Caco-2 (cell line): ENCODE results near the gene STAT4. TPM values are rescaled to one million over a fixed set of nuclear protein-coding genes. Genes with fewer than 3 reads are reported as not detected.

Experiments used
- BruUV-seq: library from RNA; stranded (reverse); fragments of 400-500 nt; replicated peaks from 2 replicates; lab custom pipeline; 2021; lab: Mats Ljungman, UMichigan
- CTCF ChIA-PET: fragments of 300-600 bp; sonication (Branson Sonifier 250); formaldehyde crosslinking; loops from one replicate; lab custom pipeline; 2022; ENCODE audit warnings: antibody characterized with exemption; lab: Charles Lee
- POLR2A ChIA-PET: fragments of 300-600 bp; sonication (Branson Sonifier 250); formaldehyde crosslinking; loops from one replicate; lab custom pipeline; 2022; ENCODE audit warnings: antibody characterized with exemption; lab: Charles Lee
- DNase-seq, 2 experiments: peaks; one replicate each; pipeline versions ENCODE4 v3.0.0 to v3.0.0-alpha.2; 2020 to 2022
- H3K27me3 ChIP-seq: replicated peaks from 2 replicates; pipeline ENCODE4 v1.6.0; 2011; ENCODE audit warnings: low read length; ENCODE audit not compliant: control insufficient read depth, insufficient read depth
- H3K36me3 ChIP-seq: 2 replicates; pipeline ENCODE4 v1.5.1; 2011; ENCODE audit warnings: low read length; ENCODE audit not compliant: control insufficient read depth, insufficient read depth
- H3K4me1 ChIP-seq: fragments of 250-450 bp; sonication (Bioruptor Pico); 2 replicates; pipeline ENCODE4 v1.5.1; 2020; ENCODE audit warnings: mild to moderate bottlenecking
- H3K4me3 ChIP-seq: 2 replicates; pipeline ENCODE4 v1.5.1; 2011; ENCODE audit warnings: low read depth, mild to moderate bottlenecking, control low read depth, low read length
- H3K9me3 ChIP-seq: fragments of 250-450 bp; sonication (Bioruptor Pico); 2 replicates; pipeline ENCODE4 v1.5.1; 2020; ENCODE audit warnings: mild to moderate bottlenecking, moderate library complexity
- H3K27ac Mint-ChIP-seq: one replicate; pipeline ENCODE4 v1.8.0; 2022; ENCODE audit warnings: mixed read lengths; ENCODE audit not compliant: unreplicated experiment
- H3K27me3 Mint-ChIP-seq: one replicate; pipeline ENCODE4 v1.8.0; 2022; ENCODE audit warnings: mixed read lengths; ENCODE audit not compliant: insufficient read depth, unreplicated experiment
- H3K36me3 Mint-ChIP-seq: one replicate; pipeline ENCODE4 v1.8.0; 2022; ENCODE audit warnings: mild to moderate bottlenecking, mixed read lengths; ENCODE audit not compliant: insufficient read depth, unreplicated experiment
- H3K4me1 Mint-ChIP-seq: one replicate; pipeline ENCODE4 v1.8.0; 2022; ENCODE audit warnings: low read depth, mixed read lengths; ENCODE audit not compliant: unreplicated experiment
- H3K4me3 Mint-ChIP-seq: one replicate; pipeline ENCODE4 v1.8.0; 2022; ENCODE audit warnings: mild to moderate bottlenecking, moderate library complexity, mixed read lengths; ENCODE audit not compliant: unreplicated experiment
- H3K9me3 Mint-ChIP-seq: one replicate; pipeline ENCODE4 v1.8.0; 2022; ENCODE audit warnings: mixed read lengths; ENCODE audit not compliant: unreplicated experiment
- CTCF ChIP-seq, 2 experiments: fragments of 200-600 bp in 1 of 2; IDR thresholded peaks; 1 replicate in 1 of 2; 2 replicates in 1 of 2; pipeline versions ENCODE4 v1.5.1 to v1.8.0; 2011 to 2022; ENCODE audit warnings: antibody characterized with exemption in 1 of 2, control low read depth in 1 of 2, inconsistent platforms in 1 of 2, low read depth in 1 of 2, low read length in 1 of 2, mild to moderate bottlenecking in 1 of 2, moderate library complexity in 1 of 2; ENCODE audit not compliant: insufficient read depth in 1 of 2, severe bottlenecking in 1 of 2, unreplicated experiment in 1 of 2
- intact Hi-C: fragments of 100-400 bp; cut with micrococcal nuclease; formaldehyde crosslinking; loops from one replicate; pipeline ENCODE4 v1.10.0; 2022; ENCODE audit not compliant: unreplicated experiment
- total RNA-seq: library from RNA; stranded (reverse); gene quantifications from 2 replicates; pipeline ENCODE4 v1.2.3, GENCODE V29; 2022

STAT4 gene
- total RNA-seq, 1 experiment from 2014 or later: 0.48 TPM

- intact Hi-C loops: no loop called here
- H3K36me3 Mint-ChIP-seq: no peaks in the 10 kb centered on the region
- H3K4me1 Mint-ChIP-seq: no peaks in the 10 kb centered on the region
- Histone ChIP-seq H3K36me3 (no peaks in the 10 kb centered on the region), H3K4me1 (no peaks in the 10 kb centered on the region), H3K4me3 (no peak overlapping the region), H3K27me3 (no peaks in the 10 kb centered on the region), H3K9me3 (no peaks in the 10 kb centered on the region; the same call in 1 of the 2 replicates)
- TF ChIP-seq CTCF (IDR thresholded peaks at IDR 0.05; ENCODE audit: insufficient read depth in 1 of 2, low read depth in 1 of 2, low read length in 1 of 2, severe bottlenecking in 1 of 2, unreplicated experiment in 1 of 2): no peak
- H3K9me3 Mint-ChIP-seq: no peaks in the 10 kb centered on the region
- no peak overlapping the region for H3K4me3 Mint-ChIP-seq
- H3K27me3 Mint-ChIP-seq: peaks cover 12% of the 10 kb centered on the region
- BruUV-seq: no TSS peak
- POLR2A ChIA-PET: interaction anchor here (0.6 kb wide), 1 partner anchor 25 kb away, joined by 3 read pairs; no protein-coding TSS in a partner anchor
- no peak for DNase-seq
- H3K27ac Mint-ChIP-seq: no peak overlapping the region
- CTCF ChIA-PET: interaction anchor here (1.9 kb wide), 1 partner anchor 9 kb away, joined by 8 read pairs; no protein-coding TSS in a partner anchor
Observed at GRCh38 chr2:191061381-191061980, 89.3 kb downstream of the STAT4 start.

GRCh38 chr2:191059308-191059707 lies 91.5 kb downstream of the STAT4 start:
- H3K27ac Mint-ChIP-seq: no peak overlapping the region
- no peaks in the 10 kb centered on the region for H3K9me3 Mint-ChIP-seq
- no peaks in the 10 kb centered on the region for H3K36me3 Mint-ChIP-seq
- Histone ChIP-seq H3K9me3 (no peaks in the 10 kb centered on the region), H3K4me3 (no peak overlapping the region), H3K4me1 (no peaks in the 10 kb centered on the region), H3K27me3 (no peaks in the 10 kb centered on the region), H3K36me3 (no peaks in the 10 kb centered on the region)
- intact Hi-C loops: no loop called here
- POLR2A ChIA-PET: no interaction called here
- H3K4me1 Mint-ChIP-seq: no peaks in the 10 kb centered on the region
- CTCF ChIA-PET: no interaction called here
- BruUV-seq: no TSS peak
- H3K4me3 Mint-ChIP-seq: no peak overlapping the region
- no peak for DNase-seq
- no peak for TF ChIP-seq CTCF (IDR thresholded peaks at IDR 0.05; ENCODE audit: insufficient read depth in 1 of 2, low read depth in 1 of 2, low read length in 1 of 2, severe bottlenecking in 1 of 2, unreplicated experiment in 1 of 2)
- H3K27me3 Mint-ChIP-seq: peaks cover 12% of the 10 kb centered on the region

GRCh38 chr2:191056228-191056627 lies 94.6 kb downstream of the STAT4 start:
- H3K4me3 ChIP-seq: no peak overlapping the region
- Mint-ChIP-seq H3K36me3 (no peaks in the 10 kb centered on the region), H3K27me3 (peaks cover 10% of the 10 kb centered on the region), H3K27ac (no peak overlapping the region), H3K4me1 (no peaks in the 10 kb centered on the region), H3K4me3 (no peak overlapping the region), H3K9me3 (no peaks in the 10 kb centered on the region)
- H3K27me3 ChIP-seq: no peaks in the 10 kb centered on the region
- no peak for TF ChIP-seq CTCF (IDR thresholded peaks at IDR 0.05; ENCODE audit: insufficient read depth in 1 of 2, low read depth in 1 of 2, low read length in 1 of 2, severe bottlenecking in 1 of 2, unreplicated experiment in 1 of 2)
- H3K36me3 ChIP-seq: no peaks in the 10 kb centered on the region
- BruUV-seq: no TSS peak
- ChIA-PET POLR2A (no interaction called here), CTCF (no interaction called here)
- intact Hi-C loops: no loop called here
- peaks cover 3% of the 10 kb centered on the region; the same call in 1 of the 2 replicates for H3K4me1 ChIP-seq
- no peaks in the 10 kb centered on the region for H3K9me3 ChIP-seq
- DNase-seq: no peak
